ENCODE measurements around the gene STAT5B.

Gene STAT5B

GRCh38 chr17:42285346-42286050 lies 9.3 kb upstream of the STAT5B start:
- no peak for DNase-seq (ENCODE audit: low read depth in 2 of 2)

GRCh38 chr17:42284566-42284965 lies 8.4 kb upstream of the STAT5B start:
- DNase-seq (ENCODE audit: low read depth in 2 of 2): no peak

GRCh38 chr17:42284024-42284369 lies 7.8 kb upstream of the STAT5B start:
- DNase-seq (ENCODE audit: low read depth in 2 of 2): no peak

- DNase-seq (ENCODE audit: low read depth in 2 of 2): no peak
Observed at GRCh38 chr17:42283241-42284023, 7.2 kb upstream of the STAT5B start.

GRCh38 chr17:42282478-42283080 lies 6.4 kb upstream of the STAT5B start:
- DNase-seq (ENCODE audit: low read depth in 2 of 2): no peak

- DNase-seq (ENCODE audit: low read depth in 2 of 2): no peak
Observed at GRCh38 chr17:42281571-42282096, 5.4 kb upstream of the STAT5B start.

- no peak for DNase-seq (ENCODE audit: low read depth in 2 of 2)
Observed at GRCh38 chr17:42279776-42280630, 3.8 kb upstream of the STAT5B start.

- no peak for DNase-seq (ENCODE audit: low read depth in 2 of 2)
Observed at GRCh38 chr17:42277342-42277712, 1.1 kb upstream of the STAT5B start.

GRCh38 chr17:42276609-42277341 lies 584 bp upstream of the STAT5B start:
- no peak for DNase-seq (ENCODE audit: low read depth in 2 of 2)

GRCh38 chr17:42275527-42276358 lies 448 bp downstream of the STAT5B start:
- DNase-seq (ENCODE audit: low read depth in 2 of 2): no peak

GRCh38 chr17:42274812-42275526 lies 1.2 kb downstream of the STAT5B start:
- no peak for DNase-seq (ENCODE audit: low read depth in 2 of 2)

GRCh38 chr17:42274253-42274542 lies 2.0 kb downstream of the STAT5B start:
- no peak for DNase-seq (ENCODE audit: low read depth in 2 of 2)

GRCh38 chr17:42273474-42274252 lies 2.5 kb downstream of the STAT5B start:
- DNase-seq (ENCODE audit: low read depth in 2 of 2): no peak

- DNase-seq (ENCODE audit: low read depth in 2 of 2): no peak
Observed at GRCh38 chr17:42272162-42272907, 3.9 kb downstream of the STAT5B start.

- DNase-seq (ENCODE audit: low read depth in 2 of 2): no peak
Observed at GRCh38 chr17:42271779-42272035, 4.5 kb downstream of the STAT5B start.

- DNase-seq (ENCODE audit: low read depth in 2 of 2): no peak
Observed at GRCh38 chr17:42271006-42271778, 5.0 kb downstream of the STAT5B start.

GRCh38 chr17:42270596-42270995 lies 5.6 kb downstream of the STAT5B start:
- no peak for DNase-seq (ENCODE audit: low read depth in 2 of 2)

GRCh38 chr17:42270170-42270535 lies 6.0 kb downstream of the STAT5B start:
- no peak for DNase-seq (ENCODE audit: low read depth in 2 of 2)

All from activated CD4-positive, alpha-beta T cell treated with anti-CD3 and anti-CD28 coated beads for 24 hours (primary cell).